HUES6 (cell line): ENCODE measurements around the gene GIMAP5.

Source experiments
- H3K27ac ChIP-seq: 2 replicates; pipeline ENCODE4 v1.7.0; 2013; ENCODE audit warnings: low read depth, mild to moderate bottlenecking, low read length, inconsistent platforms
- H3K27me3 ChIP-seq: 2 replicates; pipeline ENCODE4 v1.6.1; 2013; ENCODE audit warnings: low read length; ENCODE audit not compliant: control insufficient read depth, insufficient read depth
- H3K36me3 ChIP-seq: 2 replicates; pipeline ENCODE4 v1.6.1; 2013; ENCODE audit warnings: low read length; ENCODE audit not compliant: control insufficient read depth, insufficient read depth
- H3K4me1 ChIP-seq: 2 replicates; pipeline ENCODE4 v1.6.1; 2013; ENCODE audit warnings: low read length; ENCODE audit not compliant: control insufficient read depth, insufficient read depth
- H3K4me3 ChIP-seq: 2 replicates; pipeline ENCODE4 v1.5.1; 2013; ENCODE audit warnings: low read depth, low read length
- H3K9ac ChIP-seq: one replicate; pipeline ENCODE4 v1.6.1; 2013; ENCODE audit warnings: mild to moderate bottlenecking, low read length
- H3K9me3 ChIP-seq: 2 replicates; pipeline ENCODE4 v1.6.1; 2013; ENCODE audit warnings: low read depth, low read length; ENCODE audit not compliant: control insufficient read depth, insufficient read depth

Gene GIMAP5

GRCh38 chr7:150788474-150789269 lies 51.5 kb downstream of the GIMAP5 start:
- Histone ChIP-seq H3K4me3 (no peak overlapping the region), H3K9me3 (no peaks in the 10 kb centered on the region), H3K36me3 (no peaks in the 10 kb centered on the region), H3K4me1 (no peaks in the 10 kb centered on the region; the same call in 1 of the 2 replicates), H3K27me3 (peaks cover 56% of the 10 kb centered on the region), H3K27ac (no peak overlapping the region), H3K9ac (no peak overlapping the region)

GRCh38 chr7:150790416-150791075 lies 53.3 kb downstream of the GIMAP5 start:
- Histone ChIP-seq H3K9ac (no peak overlapping the region), H3K27ac (no peak overlapping the region), H3K27me3 (peaks cover 64% of the 10 kb centered on the region)

DNA sequence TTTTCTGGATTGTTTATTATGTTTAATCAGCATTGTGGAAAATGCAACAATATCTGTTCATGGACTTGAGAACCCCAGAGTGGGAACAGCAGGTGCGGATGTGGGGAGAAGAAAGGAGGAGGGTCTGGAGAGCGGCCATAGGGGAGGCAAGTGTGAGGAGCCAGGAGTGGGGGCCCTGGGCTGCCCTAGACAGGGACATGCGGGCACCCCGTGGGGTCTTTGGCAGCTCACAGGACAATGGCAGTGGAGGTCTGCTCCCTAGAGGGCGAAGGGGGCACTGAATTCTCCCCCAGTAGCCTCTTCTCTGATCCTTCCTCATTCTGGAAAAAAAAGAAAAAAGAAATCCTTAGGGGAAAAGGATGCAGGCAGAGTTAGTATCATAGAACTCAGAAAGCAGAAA lies 54.1 kb downstream of the GIMAP5 start:
- H3K4me3 ChIP-seq, result no peak overlapping the region
- H3K9me3 ChIP-seq, result no peaks in the 10 kb centered on the region
- H3K9ac ChIP-seq, result no peak overlapping the region
- H3K36me3 ChIP-seq, result no peaks in the 10 kb centered on the region
- H3K27ac ChIP-seq, result no peak overlapping the region
- H3K4me1 ChIP-seq, result no peaks in the 10 kb centered on the region
- peaks cover 66% of the 10 kb centered on the region for H3K27me3 ChIP-seq

More at GRCh38 chr7:150790416-150791075, 53.3 kb downstream of the GIMAP5 start:
- no peaks in the 10 kb centered on the region for H3K4me1 ChIP-seq
- H3K9me3 ChIP-seq, result no peaks in the 10 kb centered on the region
- H3K4me3 ChIP-seq, result no peak overlapping the region
- no peaks in the 10 kb centered on the region for H3K36me3 ChIP-seq

- Histone ChIP-seq H3K9me3 (no peaks in the 10 kb centered on the region), H3K27ac (no peak overlapping the region)
Observed at GRCh38 chr7:150791746-150792452, 54.7 kb downstream of the GIMAP5 start.

More at GRCh38 chr7:150791746-150792452, 54.7 kb downstream of the GIMAP5 start:
- Histone ChIP-seq H3K4me1 (no peaks in the 10 kb centered on the region), H3K27me3 (peaks cover 71% of the 10 kb centered on the region), H3K36me3 (no peaks in the 10 kb centered on the region), H3K4me3 (no peak overlapping the region), H3K9ac (no peak overlapping the region)
